ENCODE measurements around the gene ZCCHC24. TPM values are rescaled to one million over a fixed set of nuclear protein-coding genes. Genes with fewer than 3 reads are reported as not detected.

The ZCCHC24 gene
- total and polyA plus RNA-seq, 2 donors (not counting 3 experiments of a cell fraction or from before 2014, with no cell fraction given): 5.2 to 8.4 TPM

- no TSS peak for BruUV-seq (replicated peaks)
- no peak overlapping the region for H3K27ac ChIP-seq (ENCODE audit: insufficient read depth, low read depth, low read length)
- ChIA-PET POLR2A (no interaction called here), CTCF (interaction anchor here (1.3 to 4.6 kb wide), 4 partner anchors 9 to 102 kb away, joined by 4 to 39 read pairs (median 18); no protein-coding TSS in a partner anchor)
- H3K9me3 ChIP-seq (replicated peaks; ENCODE audit: control insufficient read depth, insufficient read depth, low read length): no peaks in the 10 kb centered on the region
- TF ChIP-seq POLR2A (IDR thresholded peaks at IDR 0.05; ENCODE audit: low read depth, low read length): no peak
- TF ChIP-seq CTCF (IDR thresholded peaks at IDR 0.05; ENCODE audit: extremely low read depth in 1 of 2, insufficient read depth in 1 of 2, low read depth in 1 of 2, low read length in 2 of 2): no peak
- TF ChIP-seq FOS (IDR thresholded peaks at IDR 0.05; ENCODE audit: borderline replicate concordance, insufficient read depth, low read length): no peak
- TF ChIP-seq GATA2 (IDR thresholded peaks at IDR 0.05; ENCODE audit: insufficient read depth, insufficient read length, low read depth, low read length): no peak
- TF ChIP-seq EZH2 (IDR thresholded peaks at IDR 0.05; ENCODE audit: borderline replicate concordance, low read depth, low read length, severe bottlenecking): no peak
- TF ChIP-seq MYC (IDR thresholded peaks at IDR 0.05; ENCODE audit: low read depth, low read length): no peak
- TF ChIP-seq POLR2AphosphoS5 (IDR thresholded peaks at IDR 0.05; ENCODE audit: insufficient read depth, low read depth, low read length): no peak
- no peak for TF ChIP-seq JUN (IDR thresholded peaks at IDR 0.05; ENCODE audit: borderline replicate concordance, insufficient read depth, insufficient read length, low read depth)
- TF ChIP-seq, protein P1, sequence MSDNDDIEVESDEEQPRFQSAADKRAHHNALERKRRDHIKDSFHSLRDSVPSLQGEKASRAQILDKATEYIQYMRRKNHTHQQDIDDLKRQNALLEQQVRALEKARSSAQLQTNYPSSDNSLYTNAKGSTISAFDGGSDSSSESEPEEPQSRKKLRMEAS (IDR thresholded peaks at IDR 0.05; ENCODE audit: insufficient read depth, insufficient read length): no peak
- dilution Hi-C loops (cut with MboI; ENCODE audit: extremely low pct_ligation_motif_present, low sequenced_read_pairs) (no loop called here), intact Hi-C loops (cut with micrococcal nuclease) (no loop called here)
- H3K36me3 ChIP-seq (ENCODE audit: control insufficient read depth in 2 of 2, extremely low read depth in 1 of 2, insufficient read depth in 2 of 2, low read length in 2 of 2): no peaks in the 10 kb centered on the region
- no peak overlapping the region for H3K9ac ChIP-seq (replicated peaks; ENCODE audit: extremely low read depth, insufficient read depth, low read length)
- no peak for FAIRE-seq
- H3K9me1 ChIP-seq (replicated peaks; ENCODE audit: control insufficient read depth, extremely low read depth, insufficient read depth, low read length): no peaks in the 10 kb centered on the region
- no peaks in the 10 kb centered on the region for H4K20me1 ChIP-seq (replicated peaks; ENCODE audit: control insufficient read depth, extremely low read depth, insufficient read depth, low read length)
- H3K27me3 ChIP-seq (ENCODE audit: control insufficient read depth in 2 of 2, insufficient read depth in 2 of 2, low read length in 2 of 2): peaks cover 13 to 15% of the 10 kb centered on the region in 2 experiments
- H3K79me2 ChIP-seq (ENCODE audit: control insufficient read depth, insufficient read depth, low read length): no peaks in the 10 kb centered on the region
- no peak for DNase-seq (ENCODE audit: low read depth, low spot score)
- no peak overlapping the region for H3K4me2 ChIP-seq (ENCODE audit: insufficient read depth, low read length)
- H2AFZ ChIP-seq (ENCODE audit: low read depth, low read length): no peak overlapping the region
- H3K4me3 ChIP-seq (replicated peaks in 1 of 3; ENCODE audit: insufficient read depth in 1 of 3, low read depth in 1 of 3, low read length in 3 of 3): no peak overlapping the region
- no peaks in the 10 kb centered on the region for H3K4me1 ChIP-seq (ENCODE audit: control insufficient read depth, extremely low read depth, insufficient read depth, low read length)
Observed at GRCh38 chr10:79476645-79477044, 31.2 kb upstream of the ZCCHC24 start.

Data from endothelial cell of umbilical vein (primary cell).